HG03354 (cell line): ENCODE data around the gene MRPL48.

Experiments used
- ATAC-seq: cut with Tn5 transposase; IDR thresholded peaks from one replicate; pipeline ENCODE4 v1.9.1; 2021; ENCODE audit warnings: mild to moderate bottlenecking; ENCODE audit not compliant: unreplicated experiment, poor library complexity, severe bottlenecking

MRPL48 gene

DNA sequence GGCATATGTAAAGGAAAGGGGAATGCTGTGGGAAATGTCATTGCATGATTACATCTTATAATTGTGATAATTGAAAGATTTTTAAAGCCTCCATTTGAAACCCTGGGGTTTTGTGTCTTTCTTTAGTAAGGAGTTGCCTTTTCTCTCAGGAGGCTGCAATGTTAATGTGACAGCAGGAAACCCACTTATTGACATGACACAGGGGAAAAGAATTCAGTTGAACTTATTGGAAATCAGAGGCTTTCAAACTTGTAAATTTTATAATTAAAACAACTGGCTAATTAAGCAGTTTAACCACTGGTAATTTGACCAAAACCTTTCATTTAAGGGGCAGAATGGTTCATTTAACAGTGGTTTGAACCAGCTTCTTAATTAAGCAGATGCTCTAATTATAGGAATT, 31.2 kb downstream of the MRPL48 start:
- no peak for ATAC-seq

GRCh38 chr11:73830261-73830660, 42.6 kb downstream of the MRPL48 start:
- no peak for ATAC-seq

DNA sequence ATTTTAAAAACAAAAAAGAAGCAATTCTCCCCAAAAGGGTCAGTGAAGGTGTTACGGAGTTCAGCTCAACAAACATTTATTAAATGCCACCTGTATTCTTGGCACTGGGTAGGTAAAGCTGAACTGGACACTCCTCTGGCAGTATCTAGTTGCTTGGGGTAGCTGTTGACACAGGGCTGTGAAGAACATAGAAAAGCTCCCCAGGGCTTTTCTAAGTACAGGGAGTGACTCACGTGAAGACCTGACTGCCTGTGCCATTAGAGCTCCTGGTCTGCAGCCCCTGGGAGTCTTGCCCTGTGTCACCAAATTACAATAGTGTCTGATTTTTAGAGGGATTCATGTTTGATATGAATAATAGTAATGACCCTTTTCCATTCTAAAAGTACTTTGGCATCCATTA, 45.4 kb downstream of the MRPL48 start:
- no peak for ATAC-seq

GRCh38 chr11:73838443-73839122, 50.9 kb downstream of the MRPL48 start:
- ATAC-seq = no peak

DNA sequence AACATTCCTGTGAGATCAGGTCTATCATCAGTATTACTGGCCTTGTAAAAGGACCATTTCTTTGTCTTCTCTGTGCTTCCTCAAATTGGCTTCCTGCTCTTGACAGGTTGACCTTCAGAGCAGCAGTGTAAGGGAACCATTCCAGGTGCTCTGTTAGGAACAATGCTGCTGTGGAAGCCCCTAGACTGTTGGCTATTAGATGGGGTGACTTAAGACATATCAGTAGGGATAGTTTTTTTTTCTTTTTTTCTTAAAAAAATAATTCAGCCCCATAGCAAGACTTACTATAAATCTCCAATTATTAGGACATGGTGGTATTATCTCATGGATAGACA, 51.4 kb downstream of the MRPL48 start:
- ATAC-seq = no peak

GRCh38 chr11:73851046-73851764, 63.5 kb downstream of the MRPL48 start:
- ATAC-seq = no peak

DNA sequence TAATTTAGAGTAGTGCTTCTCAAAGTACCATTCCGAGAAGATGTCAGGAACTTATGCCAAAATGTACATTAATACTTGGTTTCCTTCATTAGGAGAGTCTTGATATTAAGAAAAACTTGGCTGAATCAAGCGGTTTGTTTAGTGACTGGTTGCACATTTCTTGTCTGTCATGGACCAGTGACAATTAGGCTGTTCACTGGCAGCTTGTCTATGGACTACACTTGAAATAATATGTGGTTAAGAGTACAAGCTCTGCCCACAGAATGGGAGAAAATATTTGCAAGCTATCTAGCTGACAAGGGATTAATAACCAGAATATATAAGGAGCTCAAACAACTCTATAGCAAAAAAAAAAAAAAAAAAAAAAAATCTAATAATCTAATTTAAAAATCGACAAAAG, 64.4 kb downstream of the MRPL48 start:
- ATAC-seq = no peak

GRCh38 chr11:73854680-73855079, 67.0 kb downstream of the MRPL48 start:
- no peak for ATAC-seq

DNA sequence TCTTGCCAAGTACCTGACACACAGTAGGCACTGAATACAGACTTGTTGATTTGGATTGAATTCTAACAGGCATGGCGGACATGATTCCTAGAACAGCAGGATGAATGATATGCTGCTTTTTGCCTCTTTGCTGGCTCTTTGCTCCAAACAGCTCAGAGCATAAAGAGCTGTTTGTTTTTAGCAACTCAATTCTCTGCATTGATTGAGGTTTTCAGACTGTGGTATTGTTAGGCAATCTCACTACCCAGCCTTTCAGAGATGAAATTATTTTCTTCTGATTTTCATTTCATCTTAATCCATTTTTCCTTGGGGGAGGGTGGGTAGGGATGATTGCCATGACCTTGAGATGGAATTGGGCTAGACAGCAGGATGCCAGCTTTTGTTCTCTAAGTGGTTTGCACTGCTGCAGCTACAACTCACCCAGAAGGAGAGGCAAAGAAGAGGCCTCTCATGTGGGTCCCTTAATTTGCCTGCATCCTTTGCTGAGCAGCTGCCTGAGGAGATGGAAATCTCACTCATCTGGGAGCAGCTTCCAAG, 68.4 kb downstream of the MRPL48 start:
- ATAC-seq = no peak

DNA sequence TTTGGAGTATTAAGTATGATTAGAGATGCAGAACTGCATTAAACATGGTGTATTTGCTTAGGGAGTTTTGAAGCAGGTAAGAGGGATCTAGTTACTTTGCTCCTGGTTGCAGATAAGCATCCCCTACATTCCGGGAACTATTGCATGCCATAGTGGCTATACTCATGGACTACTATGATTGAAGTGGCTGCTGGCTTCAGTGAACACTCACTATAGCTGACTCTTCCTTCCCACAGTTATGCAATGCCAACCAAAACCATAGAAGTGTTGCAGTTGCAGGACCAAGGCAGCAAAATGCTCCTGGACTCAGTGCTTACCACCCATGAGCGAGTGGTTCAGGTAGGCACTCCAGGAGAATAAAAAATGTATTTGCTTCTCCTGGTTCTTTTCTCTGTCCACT, 72.0 kb downstream of the MRPL48 start:
- no peak for ATAC-seq

GRCh38 chr11:73860202-73860601, 72.5 kb downstream of the MRPL48 start:
- ATAC-seq = no peak

DNA sequence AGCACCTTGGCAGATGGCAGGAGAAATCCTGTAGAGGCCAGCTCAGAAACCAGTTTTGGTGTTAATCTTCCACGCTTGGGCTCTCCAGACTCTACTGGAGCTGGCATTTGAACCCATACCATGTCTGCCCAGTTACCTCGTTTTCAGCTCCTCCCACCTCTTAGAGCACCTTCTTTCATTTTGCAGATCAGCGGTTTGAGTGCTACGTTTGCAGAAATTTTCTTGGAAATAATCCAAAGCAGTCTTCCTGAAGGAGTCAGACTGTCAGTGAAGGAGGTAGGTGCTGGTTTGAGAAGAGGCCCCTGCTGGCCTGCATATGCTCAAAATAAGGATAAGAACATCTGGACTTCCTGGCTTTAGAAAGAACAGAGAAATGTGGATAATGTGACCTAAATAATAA, 75.3 kb downstream of the MRPL48 start:
- no peak for ATAC-seq

DNA sequence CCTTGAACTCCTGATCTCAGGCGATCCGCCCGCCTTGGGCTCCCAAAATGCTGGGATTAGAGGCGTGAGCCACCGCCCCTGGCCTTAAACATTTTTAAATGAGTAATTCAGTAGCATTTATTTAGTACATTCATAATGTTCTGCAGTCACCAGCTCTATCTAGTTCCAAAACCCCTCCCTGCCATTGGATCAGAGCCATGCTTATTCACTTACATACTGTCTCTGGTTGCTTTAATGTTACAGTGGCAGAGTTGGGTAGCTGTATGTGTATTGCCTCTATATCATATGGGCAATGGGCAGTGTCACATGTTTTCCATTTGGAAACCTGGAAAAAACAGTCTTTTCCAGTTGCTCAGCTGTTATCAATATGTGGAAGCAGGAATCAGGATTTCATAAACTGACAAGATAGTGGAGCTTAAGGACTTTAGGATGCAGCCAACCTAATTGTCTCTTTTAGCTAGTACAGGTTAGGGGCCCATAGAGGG, 78.5 kb downstream of the MRPL48 start:
- ATAC-seq = no peak

DNA sequence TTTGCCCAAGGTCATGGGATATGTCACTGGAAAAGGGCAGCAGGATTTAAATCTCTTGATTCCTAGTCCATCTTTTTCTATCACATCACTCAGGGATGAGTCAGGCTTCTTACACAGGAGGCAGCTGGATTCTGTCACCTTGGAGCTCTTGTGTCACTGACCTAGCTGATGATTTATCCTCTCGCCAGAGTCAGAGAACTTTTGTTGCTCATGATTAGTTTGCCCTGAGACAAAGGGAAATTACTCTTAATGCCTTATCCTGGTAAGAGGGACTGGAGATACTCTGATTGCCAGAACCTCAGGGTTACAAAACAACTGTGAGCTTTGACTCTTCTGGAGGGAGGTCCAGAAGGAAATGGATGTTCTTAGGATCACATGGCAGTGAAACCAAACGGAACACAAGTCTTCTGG, 78.9 kb downstream of the MRPL48 start:
- no peak for ATAC-seq

DNA sequence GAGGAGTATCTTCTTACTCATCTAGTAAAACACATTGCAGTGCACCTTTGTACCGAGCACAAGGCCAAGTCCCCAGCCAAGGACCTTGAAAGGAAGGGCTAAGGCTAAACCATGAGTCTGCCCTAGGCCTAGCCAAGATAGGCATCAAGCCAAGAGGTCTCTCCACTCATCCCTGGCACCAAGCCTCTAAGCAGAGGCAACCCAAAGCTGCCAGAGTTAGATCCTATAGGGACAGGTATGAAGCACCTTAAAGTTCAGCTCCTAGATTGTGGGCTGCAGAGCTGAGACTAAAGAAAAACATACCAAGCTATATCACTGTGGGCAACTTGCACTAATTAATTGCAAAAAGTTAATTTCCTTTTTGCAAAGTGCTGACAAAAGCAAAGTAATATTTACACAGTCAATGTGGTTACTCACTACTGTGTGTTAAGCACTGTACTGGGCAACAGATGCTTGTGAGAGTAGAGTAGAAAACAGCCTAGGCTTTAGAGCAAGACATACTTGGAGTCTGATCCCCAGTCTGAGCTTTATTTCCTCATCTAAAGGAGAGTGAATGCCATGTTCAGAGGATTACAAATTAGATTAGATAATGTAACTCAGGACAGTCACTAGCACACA, 81.8 kb downstream of the MRPL48 start:
- ATAC-seq = no peak

DNA sequence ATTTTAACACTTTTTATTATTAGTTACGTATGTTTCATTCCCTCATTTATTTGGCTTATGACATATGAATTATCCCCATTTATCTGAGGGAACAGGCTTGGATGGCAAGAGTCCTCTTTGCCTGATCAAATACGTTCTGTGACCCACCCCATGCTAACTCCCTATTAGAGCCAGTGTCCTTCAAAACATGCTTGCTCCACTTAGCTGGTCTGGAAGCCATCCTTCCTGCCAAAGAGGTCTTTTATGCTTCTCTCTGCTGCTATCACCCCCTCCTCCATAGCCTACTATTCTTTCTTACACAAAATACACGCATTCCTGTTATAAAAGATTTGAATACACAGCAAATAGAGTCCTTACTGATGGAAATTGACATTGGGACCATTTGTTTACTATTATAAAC, 82.6 kb downstream of the MRPL48 start:
- no peak for ATAC-seq

DNA sequence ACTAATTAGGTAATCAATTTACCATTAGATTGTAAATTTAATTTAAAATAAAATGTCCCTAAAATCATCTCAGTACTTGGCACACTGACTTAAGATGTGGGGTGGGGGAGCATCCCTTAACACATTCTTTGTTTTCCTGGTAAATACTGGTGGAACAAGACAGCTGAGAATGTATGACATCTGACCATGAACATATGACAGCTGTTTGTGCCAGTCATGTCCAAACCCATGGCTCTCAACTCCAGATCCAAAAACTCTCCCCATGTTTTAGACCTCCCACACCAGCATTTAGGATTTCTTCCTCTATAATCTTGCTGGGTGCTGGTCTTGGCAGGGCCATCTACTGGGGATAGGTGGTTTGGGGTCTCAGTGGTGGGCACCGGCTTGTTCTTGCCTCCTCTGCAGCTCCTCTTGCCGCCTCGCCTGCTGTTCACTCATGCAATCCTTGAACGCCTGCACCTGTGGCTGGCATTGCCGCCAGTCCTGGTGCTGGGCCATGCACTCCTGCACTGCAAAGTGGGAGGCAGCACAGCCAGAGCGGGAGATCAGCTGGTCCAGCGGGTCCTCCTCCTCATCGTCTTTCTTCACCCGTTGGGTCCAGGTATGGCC, 85.2 kb downstream of the MRPL48 start:
- no peak for ATAC-seq

DNA sequence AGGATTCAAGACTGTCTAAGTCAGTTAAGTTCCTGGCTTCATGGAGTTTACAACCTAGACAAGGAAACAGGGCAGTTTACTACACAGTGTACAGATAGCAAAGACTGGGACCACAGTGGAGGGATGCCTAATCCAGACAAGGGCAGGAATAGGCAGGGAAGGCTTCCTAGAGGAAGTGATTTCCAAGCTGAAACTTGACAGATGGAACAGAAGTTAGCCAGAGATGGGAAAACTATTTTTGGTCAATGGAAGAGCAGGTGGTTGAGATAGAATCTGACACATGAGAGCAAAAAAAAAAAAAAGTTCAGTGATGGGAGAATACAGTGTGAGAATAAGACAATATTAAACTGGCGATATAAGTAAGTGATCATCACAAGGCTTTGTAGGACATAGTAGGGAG, 87.7 kb downstream of the MRPL48 start:
- no peak for ATAC-seq

GRCh38 chr11:73875840-73876239, 88.2 kb downstream of the MRPL48 start:
- ATAC-seq = no peak
